Upper lobe of left lung (tissue), 4 donors: ENCODE results near the gene LILRB5.

ENCODE experiments used
- EP300 ChIP-seq, 4 donors: sonication (generic); formaldehyde crosslinking; IDR thresholded peaks; one replicate each; pipeline ENCODE4 v1.5.1; 2017; ENCODE audit warnings: antibody characterized with exemption in 4 of 4, control low read depth in 2 of 4
- POLR2A ChIP-seq, 4 donors: fragments of 450-650 bp; IDR thresholded peaks; one replicate each; pipeline ENCODE4 v1.5.1; 2016 to 2017; ENCODE audit warnings: antibody characterized with exemption in 4 of 4, mild to moderate bottlenecking in 2 of 4
- POLR2AphosphoS5 ChIP-seq, 2 donors: sonication (generic); formaldehyde crosslinking; IDR thresholded peaks; one replicate each; pipeline ENCODE4 v1.5.1; 2017; ENCODE audit warnings: antibody characterized with exemption in 2 of 2
- TF ChIP-seq, protein P1 (sequence below), 6 experiments: fragments of 450-650 bp in 4 of 6; fragments of 200-600 bp in 2 of 6; sonication (generic) in 2 of 6; IDR thresholded peaks; one replicate each; pipeline ENCODE4 v1.5.1; 2016 to 2019; ENCODE audit warnings: antibody characterized with exemption in 6 of 6

DNA sequence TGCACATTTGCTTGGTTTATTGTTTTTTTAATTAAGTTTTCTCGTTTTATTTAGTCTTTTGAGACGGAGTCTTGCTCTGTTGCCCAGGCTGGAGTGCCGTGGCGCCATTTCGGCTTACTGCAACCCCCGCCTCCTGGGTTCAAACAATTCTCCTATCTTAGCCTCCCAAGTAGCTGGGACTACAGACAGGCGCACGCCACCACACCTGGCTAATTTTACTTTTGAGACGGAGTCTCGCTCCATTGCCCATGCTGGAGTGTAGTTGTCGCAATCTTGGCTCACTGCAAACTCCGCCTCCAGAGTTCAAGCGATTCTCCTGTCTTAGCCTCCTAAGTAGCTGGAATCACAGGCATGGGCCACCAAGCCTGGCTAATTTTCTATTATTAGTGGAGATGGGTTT lies 55.1 kb downstream of the LILRB5 start:
- TF ChIP-seq POLR2A (IDR thresholded peaks at IDR 0.05) (no peak), POLR2AphosphoS5 (IDR thresholded peaks at IDR 0.05) (no peak), EP300 (IDR thresholded peaks at IDR 0.05) (no peak)
- TF ChIP-seq, protein P1, sequence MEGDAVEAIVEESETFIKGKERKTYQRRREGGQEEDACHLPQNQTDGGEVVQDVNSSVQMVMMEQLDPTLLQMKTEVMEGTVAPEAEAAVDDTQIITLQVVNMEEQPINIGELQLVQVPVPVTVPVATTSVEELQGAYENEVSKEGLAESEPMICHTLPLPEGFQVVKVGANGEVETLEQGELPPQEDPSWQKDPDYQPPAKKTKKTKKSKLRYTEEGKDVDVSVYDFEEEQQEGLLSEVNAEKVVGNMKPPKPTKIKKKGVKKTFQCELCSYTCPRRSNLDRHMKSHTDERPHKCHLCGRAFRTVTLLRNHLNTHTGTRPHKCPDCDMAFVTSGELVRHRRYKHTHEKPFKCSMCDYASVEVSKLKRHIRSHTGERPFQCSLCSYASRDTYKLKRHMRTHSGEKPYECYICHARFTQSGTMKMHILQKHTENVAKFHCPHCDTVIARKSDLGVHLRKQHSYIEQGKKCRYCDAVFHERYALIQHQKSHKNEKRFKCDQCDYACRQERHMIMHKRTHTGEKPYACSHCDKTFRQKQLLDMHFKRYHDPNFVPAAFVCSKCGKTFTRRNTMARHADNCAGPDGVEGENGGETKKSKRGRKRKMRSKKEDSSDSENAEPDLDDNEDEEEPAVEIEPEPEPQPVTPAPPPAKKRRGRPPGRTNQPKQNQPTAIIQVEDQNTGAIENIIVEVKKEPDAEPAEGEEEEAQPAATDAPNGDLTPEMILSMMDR (IDR thresholded peaks at IDR 0.05) = no peak
